DND-41 (cell line): ENCODE measurements around the gene RAD51B.
"Not testable (repeated sequence)": the region's sequence is repeated elsewhere in the genome, so short reads cannot be mapped to it uniquely, and the experiment has no call there.

Experiments
- EZH2 ChIP-seq: IDR thresholded peaks from 3 replicates; pipeline ENCODE4 v1.6.1; 2012; ENCODE audit warnings: borderline replicate concordance, low read depth, mild to moderate bottlenecking, moderate library complexity, low read length, inconsistent platforms; ENCODE audit not compliant: severe bottlenecking
- TF ChIP-seq, protein P1 (sequence below): IDR thresholded peaks from 2 replicates; pipeline ENCODE4 v1.5.1; 2012; ENCODE audit warnings: borderline replicate concordance, low read length, moderate library complexity, mild to moderate bottlenecking; ENCODE audit not compliant: poor library complexity, severe bottlenecking; ENCODE audit errors: extremely low read depth

DNA sequence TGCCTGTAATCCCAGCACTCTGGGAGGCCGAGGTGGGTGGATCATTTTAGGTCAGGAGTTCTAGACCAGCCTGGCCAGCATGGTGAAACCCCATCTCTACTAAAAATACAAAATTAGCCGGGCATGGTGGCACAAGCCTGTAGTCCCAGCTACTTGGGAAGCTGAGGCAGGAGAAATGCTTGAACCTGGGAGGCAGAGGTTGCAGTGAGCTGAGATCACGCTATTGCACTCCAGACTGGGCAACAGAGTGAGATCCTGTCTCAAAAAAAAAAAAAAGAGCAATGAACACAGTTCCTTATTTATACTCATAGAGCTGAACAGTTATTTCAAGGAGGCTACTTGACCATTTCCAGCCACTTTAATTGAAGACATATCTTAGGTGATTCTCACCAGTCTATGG lies 469.9 kb downstream of the RAD51B start:
- TF ChIP-seq, protein P1, sequence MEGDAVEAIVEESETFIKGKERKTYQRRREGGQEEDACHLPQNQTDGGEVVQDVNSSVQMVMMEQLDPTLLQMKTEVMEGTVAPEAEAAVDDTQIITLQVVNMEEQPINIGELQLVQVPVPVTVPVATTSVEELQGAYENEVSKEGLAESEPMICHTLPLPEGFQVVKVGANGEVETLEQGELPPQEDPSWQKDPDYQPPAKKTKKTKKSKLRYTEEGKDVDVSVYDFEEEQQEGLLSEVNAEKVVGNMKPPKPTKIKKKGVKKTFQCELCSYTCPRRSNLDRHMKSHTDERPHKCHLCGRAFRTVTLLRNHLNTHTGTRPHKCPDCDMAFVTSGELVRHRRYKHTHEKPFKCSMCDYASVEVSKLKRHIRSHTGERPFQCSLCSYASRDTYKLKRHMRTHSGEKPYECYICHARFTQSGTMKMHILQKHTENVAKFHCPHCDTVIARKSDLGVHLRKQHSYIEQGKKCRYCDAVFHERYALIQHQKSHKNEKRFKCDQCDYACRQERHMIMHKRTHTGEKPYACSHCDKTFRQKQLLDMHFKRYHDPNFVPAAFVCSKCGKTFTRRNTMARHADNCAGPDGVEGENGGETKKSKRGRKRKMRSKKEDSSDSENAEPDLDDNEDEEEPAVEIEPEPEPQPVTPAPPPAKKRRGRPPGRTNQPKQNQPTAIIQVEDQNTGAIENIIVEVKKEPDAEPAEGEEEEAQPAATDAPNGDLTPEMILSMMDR = not testable (repeated sequence)
- not testable (repeated sequence) for TF ChIP-seq EZH2
